Erythroblast (primary cell): Measurements from ENCODE around the gene IL1R2.

Experiments
- GATA1 ChIP-seq: IDR thresholded peaks from 2 replicates; pipeline ENCODE4 v1.6.1; 2011; ENCODE audit warnings: low read depth, mild to moderate bottlenecking, control low read depth, low read length, moderate library complexity
- POLR2A ChIP-seq: IDR thresholded peaks from 2 replicates; pipeline ENCODE4 v1.6.1; 2011; ENCODE audit warnings: mild to moderate bottlenecking, low read length

DNA sequence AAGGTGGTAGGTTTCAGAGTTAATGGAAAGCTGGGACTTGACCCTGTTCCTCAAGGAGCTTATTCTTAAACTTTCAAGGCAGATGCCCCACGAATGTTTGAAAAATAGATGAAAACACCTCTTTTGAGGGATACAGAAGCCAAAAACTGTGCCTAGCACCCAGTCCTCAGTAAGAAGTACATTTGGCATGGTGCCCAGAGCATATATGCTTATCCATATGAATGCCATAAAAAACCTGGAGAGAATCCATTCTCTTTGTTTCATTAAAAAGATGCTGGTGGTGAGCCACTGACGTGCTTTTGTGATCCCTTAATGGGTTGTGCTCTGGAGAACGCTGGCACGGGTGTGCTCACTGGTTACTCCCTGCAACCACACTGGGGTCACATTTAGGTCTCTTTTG is 69.0 kb downstream of the IL1R2 start:
- TF ChIP-seq POLR2A, result no peak
- no peak for TF ChIP-seq GATA1
